GM19324 (cell line): Measurements from ENCODE around the gene BTBD8.

Experiments
- ATAC-seq: cut with Tn5 transposase; IDR thresholded peaks from one replicate; pipeline ENCODE4 v1.9.1; 2021; ENCODE audit warnings: mild to moderate bottlenecking, moderate library complexity; ENCODE audit not compliant: unreplicated experiment, low FRiP score

Gene BTBD8

DNA sequence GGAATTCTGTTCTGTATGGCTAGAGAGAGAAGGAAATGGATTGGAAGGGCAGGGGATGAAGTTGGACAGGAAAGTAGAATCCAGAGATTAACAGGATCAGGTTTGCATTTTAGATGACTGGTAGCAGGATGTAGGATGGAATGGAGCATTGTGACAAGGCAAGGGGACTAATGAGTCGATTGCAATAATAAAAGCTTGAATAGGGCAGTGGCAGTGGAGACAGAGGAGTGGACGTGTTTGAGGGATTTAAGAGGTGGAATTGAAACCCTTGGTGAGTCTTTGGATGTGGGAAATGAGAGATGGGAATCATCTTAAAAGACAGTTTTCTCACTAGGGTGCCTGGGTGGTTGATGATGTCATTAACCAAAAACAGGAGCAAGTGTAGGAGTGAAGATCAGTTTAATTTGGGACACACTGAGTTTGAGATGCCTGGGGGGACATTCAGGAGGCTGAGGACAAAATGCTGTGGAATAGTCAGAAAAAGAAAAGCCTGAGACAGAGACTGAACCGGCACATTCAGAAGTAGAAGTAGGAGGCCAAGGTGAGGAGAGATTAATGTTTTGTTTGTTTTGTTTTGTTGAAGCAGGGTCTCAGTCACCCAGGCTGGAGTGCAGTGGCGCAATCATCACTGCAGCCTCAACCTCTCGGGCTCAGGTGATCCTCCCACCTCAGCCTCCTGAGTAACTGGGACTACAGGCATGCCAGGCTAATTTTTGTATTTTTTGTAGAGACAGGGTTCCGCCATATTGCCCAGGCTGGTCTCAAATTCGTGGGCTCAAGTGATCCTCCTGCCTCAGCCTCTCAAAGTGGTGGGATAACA is 108.5 kb downstream of the BTBD8 start:
- no peak for ATAC-seq

- ATAC-seq, result no peak
Observed at GRCh38 chr1:92191726-92192125, 111.6 kb downstream of the BTBD8 start.

DNA sequence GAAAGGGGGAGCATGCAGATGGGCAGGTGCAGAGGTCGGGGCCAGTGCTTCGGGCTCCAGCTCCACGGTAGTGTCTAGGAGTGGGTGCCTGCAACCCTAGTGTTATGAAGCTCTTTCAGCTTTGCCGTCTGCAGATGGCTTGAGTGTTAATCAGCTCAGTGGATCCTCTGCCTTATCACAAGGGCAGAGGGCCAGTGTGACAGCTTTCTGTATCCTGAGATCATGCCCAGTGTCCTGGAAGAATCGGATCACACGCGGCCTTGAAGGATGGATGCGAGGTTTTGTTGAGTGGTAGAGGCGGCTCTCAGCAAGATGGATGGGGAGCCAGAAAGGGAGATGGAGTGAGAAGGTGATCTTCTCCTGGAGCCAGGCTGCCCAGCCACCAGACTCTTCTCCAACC is 112.1 kb downstream of the BTBD8 start:
- no peak for ATAC-seq

GRCh38 chr1:92194511-92194910 is 114.4 kb downstream of the BTBD8 start:
- ATAC-seq, result no peak

DNA sequence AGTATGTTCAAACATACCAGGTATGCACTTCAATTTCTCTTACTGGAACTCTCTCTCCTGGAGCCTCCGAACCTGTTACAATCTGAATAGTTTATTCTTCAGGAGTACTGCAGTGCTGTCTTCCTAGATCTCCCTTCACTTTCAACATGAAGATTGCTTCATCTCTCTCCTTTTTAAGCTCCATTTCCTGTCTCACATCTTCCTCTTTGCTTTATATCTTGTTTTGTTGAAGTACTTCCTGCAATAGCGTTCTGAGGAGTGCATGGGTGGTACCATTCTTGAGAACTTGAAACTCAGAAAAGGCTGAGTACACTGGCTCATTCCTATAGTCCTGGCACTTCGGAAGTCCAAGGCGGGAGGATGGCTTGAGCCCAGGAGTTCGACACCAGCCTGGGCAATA is 121.8 kb downstream of the BTBD8 start:
- ATAC-seq, result no peak

- ATAC-seq, result no peak
Observed at GRCh38 chr1:92203105-92203504, 123.0 kb downstream of the BTBD8 start.

GRCh38 chr1:92210701-92211100 is 130.6 kb downstream of the BTBD8 start:
- ATAC-seq, result no peak

DNA sequence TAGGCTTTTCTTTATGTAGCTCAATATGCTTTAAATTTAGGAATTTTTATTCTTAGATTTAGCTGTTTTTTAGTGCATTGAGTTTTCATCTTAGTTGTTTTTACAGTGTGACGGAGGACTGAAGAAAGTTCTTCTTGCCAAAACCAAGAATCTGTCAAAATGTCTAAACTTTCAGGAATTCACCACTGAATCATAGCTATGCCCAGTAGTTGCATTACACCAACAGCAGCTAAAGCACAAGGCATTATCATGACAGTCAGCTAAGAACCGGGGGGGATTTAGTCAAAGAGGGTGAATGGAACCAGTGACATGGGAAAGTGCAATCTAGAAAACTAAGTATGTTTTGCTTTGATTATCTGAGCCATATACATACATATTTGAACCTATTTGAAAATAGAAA is 131.0 kb downstream of the BTBD8 start:
- ATAC-seq, result no peak

GRCh38 chr1:92217721-92218120 is 137.6 kb downstream of the BTBD8 start, which contains the start of gene C1orf146:
Gene C1orf146 (plus strand): TSS chr1:92217915. CDS start chr1:92231421, 13,506 bp downstream.
- ATAC-seq, result no peak

- ATAC-seq, result no peak
Observed at GRCh38 chr1:92218559-92218958, 138.4 kb downstream of the BTBD8 start.

DNA sequence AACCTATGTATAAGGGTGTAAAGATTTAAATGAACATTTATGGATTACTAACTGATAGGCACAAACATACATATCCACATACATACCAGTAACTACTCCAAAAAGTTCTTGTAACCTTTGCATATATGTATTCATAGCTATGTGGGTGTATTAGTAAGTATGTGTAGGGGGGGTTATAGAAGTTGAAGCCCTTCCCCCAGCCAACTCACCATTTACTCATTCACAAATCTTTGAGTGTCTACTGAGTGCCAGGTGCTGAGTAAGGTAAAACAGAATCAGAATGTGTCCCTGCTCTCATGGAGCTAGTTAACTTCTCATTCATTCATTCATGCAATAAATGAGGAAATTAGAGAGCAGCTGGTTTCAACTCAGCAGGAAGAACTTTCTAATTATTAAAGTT is 138.9 kb downstream of the BTBD8 start:
- ATAC-seq, result no peak

DNA sequence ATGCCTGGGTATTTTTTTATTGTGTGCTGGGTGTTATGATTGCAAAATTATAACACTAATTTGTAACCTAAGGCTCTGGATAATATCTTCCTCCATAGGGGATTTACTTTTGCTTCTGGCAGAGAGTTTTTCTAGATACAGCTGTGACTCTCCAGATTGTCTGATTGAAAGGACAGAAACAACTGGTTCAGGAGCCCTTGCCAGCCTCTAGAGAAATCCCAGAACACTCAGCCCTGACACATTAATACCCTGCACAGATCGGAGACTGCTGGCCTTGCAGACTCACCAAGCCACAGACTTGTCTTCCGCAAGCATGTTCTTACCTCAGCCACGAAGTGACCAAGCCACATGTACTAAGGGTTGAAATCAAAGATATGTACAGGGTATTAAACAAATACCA is 148.3 kb downstream of the BTBD8 start:
- no peak for ATAC-seq

DNA sequence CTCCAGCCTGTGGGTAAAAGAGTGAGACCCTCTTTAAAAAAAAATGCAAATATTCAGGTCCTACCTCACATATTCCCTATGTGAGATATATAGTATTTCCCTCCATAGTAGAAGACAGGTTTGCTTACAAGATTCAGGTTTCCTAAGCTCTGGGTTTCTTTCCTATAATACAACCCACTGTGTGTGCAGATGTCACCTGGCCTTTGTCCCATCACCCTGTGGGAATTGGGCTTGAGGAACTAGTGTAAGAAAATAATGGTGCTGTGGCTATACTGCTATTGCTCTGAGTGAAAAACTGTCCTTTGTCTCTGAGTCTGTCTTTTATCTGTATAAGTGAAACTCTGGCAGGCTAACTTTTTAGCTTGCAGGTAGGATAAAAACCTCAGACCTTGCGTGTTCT is 150.6 kb downstream of the BTBD8 start:
- no peak for ATAC-seq
